Neural progenitor cell (in vitro differentiated cells): Measurements from ENCODE around the gene SLC6A17. TPM values are rescaled to one million over a fixed set of nuclear protein-coding genes. Genes with fewer than 3 reads are reported as not detected.

Experiments used
- DNase-seq: peaks from one replicate; pipeline ENCODE4 v3.0.0-alpha.2; 2016; ENCODE audit warnings: low spot score
- H2AFZ ChIP-seq: fragments of 200-600 bp; sonication (generic); replicated peaks from 2 replicates; pipeline ENCODE4 v1.6.1; 2016; ENCODE audit warnings: antibody characterized with exemption
- H3F3A ChIP-seq: fragments of 200-600 bp; sonication (generic); 2 replicates; pipeline ENCODE4 v1.6.1; 2016; ENCODE audit warnings: antibody characterized with exemption, low read depth
- H3K27ac ChIP-seq: fragments of 200-600 bp; sonication (generic); 2 replicates; pipeline ENCODE4 v1.5.1; 2016; ENCODE audit warnings: mild to moderate bottlenecking
- H3K27me3 ChIP-seq: fragments of 200-600 bp; sonication (generic); 2 replicates; pipeline ENCODE4 v1.6.1; 2016; ENCODE audit warnings: mild to moderate bottlenecking, moderate library complexity
- H3K36me3 ChIP-seq: fragments of 200-600 bp; sonication (generic); 2 replicates; pipeline ENCODE4 v1.5.1; 2016
- H3K4me1 ChIP-seq: fragments of 200-600 bp; sonication (generic); 2 replicates; pipeline ENCODE4 v1.6.1; 2016; ENCODE audit warnings: mixed run types
- H3K4me2 ChIP-seq: fragments of 200-600 bp; sonication (generic); 2 replicates; pipeline ENCODE4 v1.6.1; 2016
- H3K4me3 ChIP-seq: fragments of 200-600 bp; sonication (generic); 2 replicates; pipeline ENCODE4 v1.5.1; 2016
- H3K79me2 ChIP-seq: fragments of 200-600 bp; sonication (generic); 2 replicates; pipeline ENCODE4 v1.6.1; 2016; ENCODE audit warnings: low read depth
- H3K9ac ChIP-seq: fragments of 200-600 bp; sonication (generic); 2 replicates; pipeline ENCODE4 v1.6.1; 2016
- H3K9me3 ChIP-seq: fragments of 200-600 bp; sonication (generic); 2 replicates; pipeline ENCODE4 v1.5.1; 2016; ENCODE audit warnings: low read depth
- H4K20me1 ChIP-seq: fragments of 200-600 bp; sonication (generic); 2 replicates; pipeline ENCODE4 v1.6.1; 2016; ENCODE audit warnings: low read depth
- H3K27ac Mint-ChIP-seq: 3 replicates; pipeline ENCODE4 v1.8.0; 2021; ENCODE audit warnings: mixed read lengths
- H3K27me3 Mint-ChIP-seq: 2 replicates; pipeline ENCODE4 v1.8.0; 2022; ENCODE audit warnings: low read depth, mild to moderate bottlenecking, inconsistent platforms, moderate library complexity, mixed read lengths; ENCODE audit not compliant: insufficient read depth
- H3K36me3 Mint-ChIP-seq: 3 replicates; pipeline ENCODE4 v1.8.0; 2021; ENCODE audit warnings: mixed read lengths
- H3K4me1 Mint-ChIP-seq: 3 replicates; pipeline ENCODE4 v1.8.0; 2021; ENCODE audit warnings: mixed read lengths
- H3K4me3 Mint-ChIP-seq: 3 replicates; pipeline ENCODE4 v1.8.0; 2021; ENCODE audit warnings: mild to moderate bottlenecking, moderate library complexity, mixed read lengths
- H3K9me3 Mint-ChIP-seq: 3 replicates; pipeline ENCODE4 v1.8.0; 2020; ENCODE audit warnings: mixed read lengths
- EZH2 ChIP-seq: fragments of 200-600 bp; sonication (generic); IDR thresholded peaks from 2 replicates; pipeline ENCODE4 v1.6.1; 2017; ENCODE audit warnings: antibody characterized with exemption, mild to moderate bottlenecking, moderate library complexity
- EZH2phosphoT487 ChIP-seq: fragments of 200-600 bp; sonication (generic); IDR thresholded peaks from 2 replicates; pipeline ENCODE4 v1.6.1; 2017; ENCODE audit warnings: antibody characterized with exemption
- total RNA-seq: library from RNA; depleted of rRNA; stranded (reverse); fragments of >200 nt; gene quantifications from 2 replicates; pipeline ENCODE4 v1.2.3, GENCODE V29; 2015; ENCODE audit warnings: low replicate concordance
- TF ChIP-seq, protein P1 (sequence below): fragments of 200-600 bp; sonication (generic); IDR thresholded peaks from 2 replicates; pipeline ENCODE4 v1.5.1; 2017; ENCODE audit warnings: antibody characterized with exemption, mild to moderate bottlenecking

SLC6A17 gene
- total RNA-seq, 1 donor from 2014 or later, result not detected

GRCh38 chr1:110216844-110217444 lies 66.7 kb downstream of the SLC6A17 start:
- H2AFZ ChIP-seq, result no peak overlapping the region
- H3K9me3 ChIP-seq, result no peaks in the 10 kb centered on the region
- no peaks in the 10 kb centered on the region for H3K36me3 ChIP-seq
- TF ChIP-seq EZH2 (no peak), EZH2phosphoT487 (no peak)
- TF ChIP-seq, protein P1, sequence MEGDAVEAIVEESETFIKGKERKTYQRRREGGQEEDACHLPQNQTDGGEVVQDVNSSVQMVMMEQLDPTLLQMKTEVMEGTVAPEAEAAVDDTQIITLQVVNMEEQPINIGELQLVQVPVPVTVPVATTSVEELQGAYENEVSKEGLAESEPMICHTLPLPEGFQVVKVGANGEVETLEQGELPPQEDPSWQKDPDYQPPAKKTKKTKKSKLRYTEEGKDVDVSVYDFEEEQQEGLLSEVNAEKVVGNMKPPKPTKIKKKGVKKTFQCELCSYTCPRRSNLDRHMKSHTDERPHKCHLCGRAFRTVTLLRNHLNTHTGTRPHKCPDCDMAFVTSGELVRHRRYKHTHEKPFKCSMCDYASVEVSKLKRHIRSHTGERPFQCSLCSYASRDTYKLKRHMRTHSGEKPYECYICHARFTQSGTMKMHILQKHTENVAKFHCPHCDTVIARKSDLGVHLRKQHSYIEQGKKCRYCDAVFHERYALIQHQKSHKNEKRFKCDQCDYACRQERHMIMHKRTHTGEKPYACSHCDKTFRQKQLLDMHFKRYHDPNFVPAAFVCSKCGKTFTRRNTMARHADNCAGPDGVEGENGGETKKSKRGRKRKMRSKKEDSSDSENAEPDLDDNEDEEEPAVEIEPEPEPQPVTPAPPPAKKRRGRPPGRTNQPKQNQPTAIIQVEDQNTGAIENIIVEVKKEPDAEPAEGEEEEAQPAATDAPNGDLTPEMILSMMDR, result no peak
- no peak overlapping the region for H3K27ac Mint-ChIP-seq
- no peak for DNase-seq
- peaks cover 14% of the 10 kb centered on the region for H4K20me1 ChIP-seq
- peaks cover 13% of the 10 kb centered on the region for H3K27me3 ChIP-seq
- H3K9me3 Mint-ChIP-seq, result no peaks in the 10 kb centered on the region
- no peak overlapping the region for H3K27ac ChIP-seq
- no peak overlapping the region for H3K4me3 Mint-ChIP-seq
- no peak overlapping the region for H3K4me2 ChIP-seq
- no peak overlapping the region for H3K4me3 ChIP-seq
- H3K27me3 Mint-ChIP-seq, result peaks cover 29% of the 10 kb centered on the region
- H3F3A ChIP-seq, result peaks cover 11% of the 10 kb centered on the region
- H3K36me3 Mint-ChIP-seq, result no peaks in the 10 kb centered on the region
- H3K4me1 ChIP-seq, result peaks cover 11% of the 10 kb centered on the region
- H3K4me1 Mint-ChIP-seq, result peaks cover 16% of the 10 kb centered on the region
- no peaks in the 10 kb centered on the region for H3K79me2 ChIP-seq
- H3K9ac ChIP-seq, result no peak overlapping the region

DNA sequence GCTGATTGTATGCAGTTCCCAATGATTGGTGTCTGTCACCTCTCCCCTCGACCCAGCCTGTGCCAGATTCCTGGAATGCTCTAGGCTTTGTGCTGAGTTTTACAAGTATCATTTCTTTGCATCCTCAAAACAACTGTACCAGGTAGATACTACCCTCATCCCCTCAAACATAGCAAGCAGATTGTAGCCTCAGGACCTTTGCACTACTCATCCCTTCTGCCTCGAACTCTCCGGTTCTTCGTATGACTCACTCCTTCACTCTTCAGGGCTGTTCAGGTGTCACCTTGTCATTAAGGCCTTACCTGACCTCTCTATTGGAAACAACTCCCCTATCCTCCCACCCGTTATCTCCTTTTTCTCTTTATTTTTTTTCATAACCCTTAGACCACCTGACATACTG lies 67.8 kb downstream of the SLC6A17 start:
- Histone ChIP-seq H3K79me2 (no peaks in the 10 kb centered on the region), H3K9ac (no peak overlapping the region), H3K9me3 (no peaks in the 10 kb centered on the region), H3F3A (peaks cover 1% of the 10 kb centered on the region), H3K27ac (no peak overlapping the region), H2AFZ (no peak overlapping the region), H3K4me3 (no peak overlapping the region), H3K36me3 (no peaks in the 10 kb centered on the region), H3K4me2 (no peak overlapping the region), H3K27me3 (peaks cover 1% of the 10 kb centered on the region), H4K20me1 (peaks cover 6% of the 10 kb centered on the region), H3K4me1 (peaks cover 2% of the 10 kb centered on the region)
- Mint-ChIP-seq H3K27me3 (peaks cover 21% of the 10 kb centered on the region), H3K9me3 (no peaks in the 10 kb centered on the region), H3K27ac (no peak overlapping the region), H3K4me3 (no peak overlapping the region), H3K36me3 (no peaks in the 10 kb centered on the region), H3K4me1 (peaks cover 9% of the 10 kb centered on the region)
- DNase-seq, result no peak
- TF ChIP-seq, protein P1, result no peak
- TF ChIP-seq EZH2phosphoT487 (no peak), EZH2 (no peak)

- H3K9ac ChIP-seq, result no peak overlapping the region
- no peak overlapping the region for H3K4me3 ChIP-seq
- H3K36me3 ChIP-seq, result no peaks in the 10 kb centered on the region
- no peaks in the 10 kb centered on the region for H3K9me3 ChIP-seq
- no peaks in the 10 kb centered on the region for H3K9me3 Mint-ChIP-seq
- no peaks in the 10 kb centered on the region for H3K27me3 ChIP-seq
- no peak overlapping the region for H3K27ac Mint-ChIP-seq
- H3K4me1 Mint-ChIP-seq, result peaks cover 6% of the 10 kb centered on the region
- peaks cover 19% of the 10 kb centered on the region for H3K27me3 Mint-ChIP-seq
- H3K36me3 Mint-ChIP-seq, result no peaks in the 10 kb centered on the region
- no peak overlapping the region for H2AFZ ChIP-seq
- no peak overlapping the region for H3K4me2 ChIP-seq
- H3K4me1 ChIP-seq, result no peaks in the 10 kb centered on the region
- peak; percentile 23 for DNase-seq
- H4K20me1 ChIP-seq, result peaks cover 3% of the 10 kb centered on the region
- TF ChIP-seq EZH2 (no peak), EZH2phosphoT487 (no peak)
- TF ChIP-seq, protein P1, result no peak
- H3K4me3 Mint-ChIP-seq, result no peak overlapping the region
- H3K27ac ChIP-seq, result no peak overlapping the region
- H3K79me2 ChIP-seq, result no peaks in the 10 kb centered on the region
- no peaks in the 10 kb centered on the region for H3F3A ChIP-seq
These were observed 68.4 kb downstream of the SLC6A17 start for GRCh38 chr1:110218739-110219138.
